ENCODE measurements around the gene NTM. TPM values are rescaled to one million over a fixed set of nuclear protein-coding genes. Genes with fewer than 3 reads are reported as not detected.
"Not testable (repeated sequence)": the region's sequence is repeated elsewhere in the genome, so short reads cannot be mapped to it uniquely, and the experiment has no call there.

NTM gene
- total RNA-seq, 1 donor from 2014 or later: 92.1 TPM

DNA sequence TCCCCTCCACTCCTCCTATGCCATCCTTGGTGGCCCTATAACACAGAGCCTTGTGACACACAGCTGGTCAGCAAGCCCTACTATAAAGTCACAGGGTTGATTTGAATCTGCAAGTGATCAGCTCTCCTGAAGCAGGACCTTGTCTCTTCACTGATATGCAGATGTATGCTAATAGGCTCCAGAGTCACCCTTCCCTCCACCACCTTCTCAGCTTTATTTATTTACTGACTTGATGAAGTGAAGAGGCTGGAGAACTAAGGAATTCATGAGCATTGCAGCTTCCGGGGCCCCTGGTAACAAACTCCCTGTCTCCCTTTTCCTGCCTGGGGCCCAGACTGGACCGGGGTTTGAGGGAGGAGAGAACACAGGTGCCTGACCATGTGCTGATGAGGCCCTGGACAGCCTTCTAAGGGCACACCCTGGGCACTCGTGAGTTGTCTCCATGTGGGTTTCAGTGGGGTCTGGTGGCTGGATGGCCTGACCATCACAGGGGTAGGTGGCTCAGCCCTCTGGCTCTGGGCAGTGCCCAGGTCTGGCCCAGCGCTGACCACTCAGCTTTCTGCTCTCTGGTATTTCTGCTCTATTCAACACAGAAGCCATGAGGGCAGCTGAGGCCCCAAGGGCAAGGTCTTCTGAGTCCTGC is 307.5 kb downstream of the NTM start:
- H3K27me3 Mint-ChIP-seq (ENCODE audit: low read depth): peaks cover 6% of the 10 kb centered on the region
- H3K4me1 Mint-ChIP-seq (ENCODE audit: low read depth): peaks cover 22% of the 10 kb centered on the region
- no peak overlapping the region for H3K27ac Mint-ChIP-seq (ENCODE audit: unreplicated experiment)
- TF ChIP-seq, protein P1, sequence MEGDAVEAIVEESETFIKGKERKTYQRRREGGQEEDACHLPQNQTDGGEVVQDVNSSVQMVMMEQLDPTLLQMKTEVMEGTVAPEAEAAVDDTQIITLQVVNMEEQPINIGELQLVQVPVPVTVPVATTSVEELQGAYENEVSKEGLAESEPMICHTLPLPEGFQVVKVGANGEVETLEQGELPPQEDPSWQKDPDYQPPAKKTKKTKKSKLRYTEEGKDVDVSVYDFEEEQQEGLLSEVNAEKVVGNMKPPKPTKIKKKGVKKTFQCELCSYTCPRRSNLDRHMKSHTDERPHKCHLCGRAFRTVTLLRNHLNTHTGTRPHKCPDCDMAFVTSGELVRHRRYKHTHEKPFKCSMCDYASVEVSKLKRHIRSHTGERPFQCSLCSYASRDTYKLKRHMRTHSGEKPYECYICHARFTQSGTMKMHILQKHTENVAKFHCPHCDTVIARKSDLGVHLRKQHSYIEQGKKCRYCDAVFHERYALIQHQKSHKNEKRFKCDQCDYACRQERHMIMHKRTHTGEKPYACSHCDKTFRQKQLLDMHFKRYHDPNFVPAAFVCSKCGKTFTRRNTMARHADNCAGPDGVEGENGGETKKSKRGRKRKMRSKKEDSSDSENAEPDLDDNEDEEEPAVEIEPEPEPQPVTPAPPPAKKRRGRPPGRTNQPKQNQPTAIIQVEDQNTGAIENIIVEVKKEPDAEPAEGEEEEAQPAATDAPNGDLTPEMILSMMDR (IDR thresholded peaks at IDR 0.05): no peak
- DNase-seq (ENCODE audit: low spot score): no peak
- H3K36me3 Mint-ChIP-seq (ENCODE audit: low read depth): no peaks in the 10 kb centered on the region
- no peaks in the 10 kb centered on the region for H3K9me3 Mint-ChIP-seq (ENCODE audit: low read depth)
- no peak overlapping the region for H3K4me3 Mint-ChIP-seq (ENCODE audit: unreplicated experiment)

DNA sequence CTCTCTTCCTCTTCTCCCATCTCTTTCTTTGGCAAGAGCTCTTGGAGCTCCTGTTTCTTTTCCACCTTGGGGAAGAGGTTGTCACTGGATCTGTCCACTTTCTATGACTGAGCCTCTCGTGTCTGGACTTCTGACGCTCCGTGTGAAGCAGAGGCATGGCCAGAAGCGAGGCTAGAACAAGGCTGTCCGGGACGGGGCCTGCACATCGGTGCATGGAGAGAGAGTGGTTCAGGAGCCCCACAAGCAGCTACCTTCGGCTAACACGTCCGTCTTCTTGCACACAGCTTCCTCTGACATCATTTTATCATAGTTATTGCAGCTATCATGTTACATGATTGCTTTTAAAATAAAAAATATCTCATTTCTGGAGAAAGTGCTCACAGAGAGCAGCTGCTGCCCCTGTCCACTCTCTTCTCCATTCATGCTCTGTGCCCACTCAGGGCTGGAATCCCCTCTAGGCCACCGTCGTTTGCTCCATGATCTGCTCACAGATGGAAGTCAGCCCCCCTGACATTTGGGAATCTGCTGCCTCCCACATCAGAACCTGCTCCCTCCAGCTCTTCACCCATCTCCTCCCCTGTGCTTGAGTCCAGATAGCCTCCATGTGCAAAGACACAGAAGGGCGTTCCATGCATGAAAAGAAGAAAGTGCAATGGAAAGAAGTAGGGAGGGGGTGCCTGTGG is 308.4 kb downstream of the NTM start:
- Mint-ChIP-seq H3K27me3 (ENCODE audit: low read depth) (peaks cover 14% of the 10 kb centered on the region), H3K9me3 (ENCODE audit: low read depth) (no peaks in the 10 kb centered on the region), H3K36me3 (ENCODE audit: low read depth) (no peaks in the 10 kb centered on the region), H3K4me1 (ENCODE audit: low read depth) (peaks cover 21% of the 10 kb centered on the region), H3K27ac (ENCODE audit: unreplicated experiment) (no peak overlapping the region), H3K4me3 (ENCODE audit: unreplicated experiment) (no peak overlapping the region)
- TF ChIP-seq, protein P1 (IDR thresholded peaks at IDR 0.05): no peak
- DNase-seq (ENCODE audit: low spot score): no peak

DNA sequence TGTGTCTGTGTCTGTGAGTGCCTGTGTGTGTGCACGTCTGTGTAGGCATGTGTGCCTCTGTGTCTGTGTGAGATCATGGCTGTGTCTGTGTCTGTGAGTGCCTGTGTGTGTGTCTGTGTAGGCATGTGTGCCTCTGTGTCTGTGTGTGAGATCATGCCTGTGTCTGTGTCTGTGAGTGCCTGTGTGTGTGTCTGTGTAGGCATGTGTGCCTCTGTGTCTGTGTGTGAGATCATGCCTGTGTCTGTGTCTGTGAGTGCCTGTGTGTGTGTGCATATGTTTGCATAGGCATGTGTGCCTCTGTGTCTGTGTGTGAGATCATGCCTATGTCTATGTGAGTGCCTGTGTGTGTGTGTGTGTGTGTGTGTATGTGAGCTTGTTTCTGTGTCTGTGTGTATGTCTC is 310.0 kb downstream of the NTM start:
- not testable (repeated sequence) for H3K27ac Mint-ChIP-seq (ENCODE audit: unreplicated experiment); H3K4me3 Mint-ChIP-seq (ENCODE audit: unreplicated experiment); H3K9me3 Mint-ChIP-seq (ENCODE audit: low read depth); H3K4me1 Mint-ChIP-seq (ENCODE audit: low read depth); H3K36me3 Mint-ChIP-seq (ENCODE audit: low read depth); DNase-seq (ENCODE audit: low spot score)
- peaks cover 18% of the 10 kb centered on the region for H3K27me3 Mint-ChIP-seq (ENCODE audit: low read depth)

GRCh38 chr11:131681920-131682319 is 311.5 kb downstream of the NTM start:
- Mint-ChIP-seq H3K4me1 (ENCODE audit: low read depth) (no peaks in the 10 kb centered on the region), H3K36me3 (ENCODE audit: low read depth) (no peaks in the 10 kb centered on the region), H3K27me3 (ENCODE audit: low read depth) (peaks cover 18% of the 10 kb centered on the region), H3K9me3 (ENCODE audit: low read depth) (no peaks in the 10 kb centered on the region), H3K4me3 (ENCODE audit: unreplicated experiment) (no peak overlapping the region), H3K27ac (ENCODE audit: unreplicated experiment) (no peak overlapping the region)
- no peak for DNase-seq (ENCODE audit: low spot score)
- TF ChIP-seq, protein P1 (IDR thresholded peaks at IDR 0.05): no peak

- Mint-ChIP-seq H3K27me3 (ENCODE audit: low read depth) (peaks cover 18% of the 10 kb centered on the region), H3K36me3 (ENCODE audit: low read depth) (no peaks in the 10 kb centered on the region), H3K4me3 (ENCODE audit: unreplicated experiment) (no peak overlapping the region), H3K4me1 (ENCODE audit: low read depth) (no peaks in the 10 kb centered on the region), H3K9me3 (ENCODE audit: low read depth) (no peaks in the 10 kb centered on the region), H3K27ac (ENCODE audit: unreplicated experiment) (no peak overlapping the region)
- TF ChIP-seq, protein P1 (IDR thresholded peaks at IDR 0.05): no peak
- DNase-seq (ENCODE audit: low spot score): no peak
Observed at GRCh38 chr11:131682373-131683015, 312.1 kb downstream of the NTM start.
